Measurements from ENCODE around the gene COG5.

Gene COG5

GRCh38 chr7:107187774-107188173 lies 375.9 kb downstream of the COG5 start:
- no peak for TF ChIP-seq FOXM1 (IDR thresholded peaks at IDR 0.05; ENCODE audit: borderline replicate concordance)
- no peak for DNase-seq (ENCODE audit: extremely low spot score)
- ChIA-PET POLR2A (no interaction called here), CTCF (no interaction called here)

GRCh38 chr7:107186240-107186639 lies 377.5 kb downstream of the COG5 start:
- ChIA-PET POLR2A (no interaction called here), CTCF (no interaction called here)
- TF ChIP-seq NFRKB (IDR thresholded peaks at IDR 0.05) (no peak), HDGF (IDR thresholded peaks at IDR 0.05; ENCODE audit: borderline replicate concordance) (no peak), BHLHE40 (IDR thresholded peaks at IDR 0.05; ENCODE audit: borderline replicate concordance) (no peak), L3MBTL2 (conservative IDR thresholded peaks at IDR 0.05) (no peak), TARDBP (IDR thresholded peaks at IDR 0.05) (no peak), SUZ12 (IDR thresholded peaks at IDR 0.05) (no peak), CTBP1 (IDR thresholded peaks at IDR 0.05; ENCODE audit: borderline replicate concordance) (no peak)
- DNase-seq (ENCODE audit: extremely low spot score): no peak

GRCh38 chr7:107185716-107186115 lies 378.0 kb downstream of the COG5 start:
- ChIA-PET CTCF (no interaction called here), POLR2A (no interaction called here)
- TF ChIP-seq FOXK2 (IDR thresholded peaks at IDR 0.05): no peak
- no peak for DNase-seq (ENCODE audit: extremely low spot score)

GRCh38 chr7:107181172-107181571 lies 382.5 kb downstream of the COG5 start:
- ChIA-PET POLR2A (interaction anchor here (1.4 kb wide), 1 partner anchor 13 kb away, joined by 7 read pairs; the partner anchor contains the start of gene HBP1), CTCF (no interaction called here)
- TF ChIP-seq FOXM1 (IDR thresholded peaks at IDR 0.05; ENCODE audit: borderline replicate concordance): no peak
- TF ChIP-seq ELF4 (IDR thresholded peaks at IDR 0.05): no peak
- no peak for TF ChIP-seq NFRKB (IDR thresholded peaks at IDR 0.05)
- TF ChIP-seq BHLHE40 (IDR thresholded peaks at IDR 0.05; ENCODE audit: borderline replicate concordance): no peak
- TF ChIP-seq SP1 (IDR thresholded peaks at IDR 0.05): no peak
- TF ChIP-seq TARDBP (IDR thresholded peaks at IDR 0.05): no peak
- TF ChIP-seq PKNOX1 (IDR thresholded peaks at IDR 0.05): no peak
- no peak for TF ChIP-seq CTBP1 (IDR thresholded peaks at IDR 0.05; ENCODE audit: borderline replicate concordance)
- TF ChIP-seq HDGF (IDR thresholded peaks at IDR 0.05; ENCODE audit: borderline replicate concordance): no peak
- no peak for DNase-seq (ENCODE audit: extremely low spot score)

GRCh38 chr7:107180378-107180777 lies 383.3 kb downstream of the COG5 start:
- no peak for TF ChIP-seq SUZ12 (IDR thresholded peaks at IDR 0.05)
- no peak for TF ChIP-seq NFRKB (IDR thresholded peaks at IDR 0.05)
- TF ChIP-seq FOXA1 (IDR thresholded peaks at IDR 0.05): no peak
- no peak for TF ChIP-seq BHLHE40 (IDR thresholded peaks at IDR 0.05; ENCODE audit: borderline replicate concordance)
- TF ChIP-seq ARNT (IDR thresholded peaks at IDR 0.05): no peak
- TF ChIP-seq CTBP1 (IDR thresholded peaks at IDR 0.05; ENCODE audit: borderline replicate concordance): no peak
- TF ChIP-seq SP1 (IDR thresholded peaks at IDR 0.05): no peak
- TF ChIP-seq FOXM1 (IDR thresholded peaks at IDR 0.05; ENCODE audit: borderline replicate concordance): no peak
- TF ChIP-seq ZNF384 (IDR thresholded peaks at IDR 0.05): no peak
- CTCF ChIA-PET: no interaction called here
- POLR2A ChIA-PET: interaction anchor here (1.4 kb wide), 1 partner anchor 12 kb away, joined by 7 read pairs; the partner anchor contains the start of gene HBP1
- no peak for DNase-seq (ENCODE audit: extremely low spot score)

GRCh38 chr7:107179326-107180164 lies 384.2 kb downstream of the COG5 start:
- DNase-seq (ENCODE audit: extremely low spot score): no peak
- ChIA-PET CTCF (no interaction called here), POLR2A (interaction anchor here (1.4 kb wide), 1 partner anchor 11 kb away, joined by 7 read pairs; the partner anchor contains the start of gene HBP1)
- TF ChIP-seq BHLHE40 (IDR thresholded peaks at IDR 0.05; ENCODE audit: borderline replicate concordance) (no peak), NFRKB (IDR thresholded peaks at IDR 0.05) (no peak)

- no peak for DNase-seq (ENCODE audit: extremely low spot score)
- TF ChIP-seq FOXK2 (IDR thresholded peaks at IDR 0.05) (no peak), ELF4 (IDR thresholded peaks at IDR 0.05) (no peak), L3MBTL2 (conservative IDR thresholded peaks at IDR 0.05) (no peak), TARDBP (IDR thresholded peaks at IDR 0.05) (no peak)
- ChIA-PET CTCF (no interaction called here), POLR2A (no interaction called here)
Observed at GRCh38 chr7:107173691-107174406, 389.9 kb downstream of the COG5 start.

- POLR2A ChIA-PET: no interaction called here
- DNase-seq (ENCODE audit: extremely low spot score): no peak
- no peak for TF ChIP-seq ELF4 (IDR thresholded peaks at IDR 0.05)
- no peak for TF ChIP-seq CTBP1 (IDR thresholded peaks at IDR 0.05; ENCODE audit: borderline replicate concordance)
- TF ChIP-seq FOXK2 (IDR thresholded peaks at IDR 0.05): no peak
- no peak for TF ChIP-seq TARDBP (IDR thresholded peaks at IDR 0.05)
- TF ChIP-seq NFRKB (IDR thresholded peaks at IDR 0.05): no peak
- TF ChIP-seq HDGF (IDR thresholded peaks at IDR 0.05; ENCODE audit: borderline replicate concordance): no peak
- CTCF ChIA-PET: no interaction called here
Observed at GRCh38 chr7:107173191-107173590, 390.5 kb downstream of the COG5 start.

All from HEK293T (cell line).